Ammon's horn (tissue), 1 donor: Measurements from ENCODE around the gene CCDC138.
A peak's percentile ranks its signal among the peaks of the same experiment; 100 is the strongest.
"Not testable (repeated sequence)": the region's sequence is repeated elsewhere in the genome, so short reads cannot be mapped to it uniquely, and the experiment has no call there.

ENCODE experiments used
- DNase-seq: peaks from one replicate; pipeline ENCODE4 v3.0.0-alpha.2; 2016; ENCODE audit warnings: low spot score

Gene CCDC138

GRCh38 chr2:108786354-108787215, at the start of gene CCDC138:
Gene CCDC138, plus strand, starts transcription at chr2:108786771. Its CDS starts 52 bp downstream, at chr2:108786823.
- DNase-seq, result peak; percentile 93

GRCh38 chr2:108757973-108758372, 28.6 kb upstream of the CCDC138 start:
- not testable (repeated sequence) for DNase-seq

- DNase-seq, result not testable (repeated sequence)
Measured at GRCh38 chr2:108762618-108763017, 24.0 kb upstream of the CCDC138 start.

- DNase-seq, result not testable (repeated sequence)
Measured at GRCh38 chr2:108766671-108767070, 19.9 kb upstream of the CCDC138 start.

- DNase-seq, result not testable (repeated sequence)
Measured at GRCh38 chr2:108767859-108768258, 18.7 kb upstream of the CCDC138 start.

- no peak for DNase-seq
Measured at GRCh38 chr2:108776475-108776874, 10.1 kb upstream of the CCDC138 start.

GRCh38 chr2:108778857-108779256, 7.7 kb upstream of the CCDC138 start:
- DNase-seq, result no peak

- no peak for DNase-seq
Measured at GRCh38 chr2:108786008-108786353, 590 bp upstream of the CCDC138 start.

- no peak for DNase-seq
Measured at GRCh38 chr2:108787216-108787541, 608 bp downstream of the CCDC138 start.

- no peak for DNase-seq
Measured at GRCh38 chr2:108803045-108803736, 16.6 kb downstream of the CCDC138 start.

GRCh38 chr2:108805032-108805431, 18.5 kb downstream of the CCDC138 start:
- DNase-seq, result no peak

- no peak for DNase-seq
Measured at GRCh38 chr2:108805782-108806181, 19.2 kb downstream of the CCDC138 start.

- DNase-seq, result no peak
Measured at GRCh38 chr2:108806371-108807113, 20.0 kb downstream of the CCDC138 start.

GRCh38 chr2:108809936-108810335, 23.4 kb downstream of the CCDC138 start:
- DNase-seq, result no peak

GRCh38 chr2:108810993-108811957, 24.7 kb downstream of the CCDC138 start:
- no peak for DNase-seq

- DNase-seq, result no peak
Measured at GRCh38 chr2:108813732-108814131, 27.2 kb downstream of the CCDC138 start.

GRCh38 chr2:108820482-108820881, 33.9 kb downstream of the CCDC138 start:
- no peak for DNase-seq

GRCh38 chr2:108823286-108823685, 36.7 kb downstream of the CCDC138 start:
- no peak for DNase-seq

GRCh38 chr2:108824316-108825070, 37.9 kb downstream of the CCDC138 start:
- DNase-seq, result no peak

- no peak for DNase-seq
Measured at GRCh38 chr2:108825254-108825653, 38.7 kb downstream of the CCDC138 start.

GRCh38 chr2:108825736-108826135, 39.2 kb downstream of the CCDC138 start:
- DNase-seq, result no peak
